Measurements from ENCODE around the gene MSANTD2.

Gene MSANTD2

DNA sequence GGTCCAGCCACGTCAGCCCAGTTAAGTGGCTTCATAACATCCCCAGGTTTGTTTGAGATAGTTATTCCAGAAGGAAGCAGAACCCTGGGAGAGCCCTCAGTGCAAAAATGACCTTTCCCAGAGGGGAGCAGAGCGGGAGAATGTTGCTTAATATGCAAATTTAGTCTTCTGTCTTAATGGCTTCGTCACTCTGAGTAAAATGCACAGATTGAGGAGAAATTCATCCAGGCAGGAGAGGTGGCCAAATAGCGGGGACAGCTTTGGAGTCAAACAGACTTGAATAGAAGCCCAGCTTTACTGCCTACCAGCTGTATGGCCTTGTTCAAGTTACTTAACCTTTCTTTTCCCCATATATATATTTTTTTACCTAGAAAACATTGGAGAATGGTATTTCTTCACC, 72.7 kb downstream of the MSANTD2 start:
- DNase-seq (ENCODE audit: extremely low spot score) = no peak
- ChIA-PET CTCF (no interaction called here), POLR2A (interaction anchor here (1.6 kb wide), 1 partner anchor 149 kb away, joined by 3 read pairs; no protein-coding TSS in a partner anchor)
- TF ChIP-seq FOXK2 (IDR thresholded peaks at IDR 0.05) (no peak), L3MBTL2 (conservative IDR thresholded peaks at IDR 0.05) (no peak), CTBP1 (IDR thresholded peaks at IDR 0.05; ENCODE audit: borderline replicate concordance) (no peak), ELF4 (IDR thresholded peaks at IDR 0.05) (no peak), TARDBP (IDR thresholded peaks at IDR 0.05) (no peak), FOXM1 (IDR thresholded peaks at IDR 0.05; ENCODE audit: borderline replicate concordance) (no peak), ARNT (IDR thresholded peaks at IDR 0.05) (no peak), ZNF384 (IDR thresholded peaks at IDR 0.05) (no peak), HDGF (IDR thresholded peaks at IDR 0.05; ENCODE audit: borderline replicate concordance) (no peak), BHLHE40 (IDR thresholded peaks at IDR 0.05; ENCODE audit: borderline replicate concordance) (no peak), NFRKB (IDR thresholded peaks at IDR 0.05) (no peak), SUZ12 (IDR thresholded peaks at IDR 0.05) (no peak), SP1 (IDR thresholded peaks at IDR 0.05) (no peak), LEF1 (IDR thresholded peaks at IDR 0.05; ENCODE audit: borderline replicate concordance) (no peak), FOXA1 (IDR thresholded peaks at IDR 0.05) (no peak)
- TF ChIP-seq, protein P1, sequence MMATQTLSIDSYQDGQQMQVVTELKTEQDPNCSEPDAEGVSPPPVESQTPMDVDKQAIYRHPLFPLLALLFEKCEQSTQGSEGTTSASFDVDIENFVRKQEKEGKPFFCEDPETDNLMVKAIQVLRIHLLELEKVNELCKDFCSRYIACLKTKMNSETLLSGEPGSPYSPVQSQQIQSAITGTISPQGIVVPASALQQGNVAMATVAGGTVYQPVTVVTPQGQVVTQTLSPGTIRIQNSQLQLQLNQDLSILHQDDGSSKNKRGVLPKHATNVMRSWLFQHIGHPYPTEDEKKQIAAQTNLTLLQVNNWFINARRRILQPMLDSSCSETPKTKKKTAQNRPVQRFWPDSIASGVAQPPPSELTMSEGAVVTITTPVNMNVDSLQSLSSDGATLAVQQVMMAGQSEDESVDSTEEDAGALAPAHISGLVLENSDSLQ (IDR thresholded peaks at IDR 0.05) = no peak

DNA sequence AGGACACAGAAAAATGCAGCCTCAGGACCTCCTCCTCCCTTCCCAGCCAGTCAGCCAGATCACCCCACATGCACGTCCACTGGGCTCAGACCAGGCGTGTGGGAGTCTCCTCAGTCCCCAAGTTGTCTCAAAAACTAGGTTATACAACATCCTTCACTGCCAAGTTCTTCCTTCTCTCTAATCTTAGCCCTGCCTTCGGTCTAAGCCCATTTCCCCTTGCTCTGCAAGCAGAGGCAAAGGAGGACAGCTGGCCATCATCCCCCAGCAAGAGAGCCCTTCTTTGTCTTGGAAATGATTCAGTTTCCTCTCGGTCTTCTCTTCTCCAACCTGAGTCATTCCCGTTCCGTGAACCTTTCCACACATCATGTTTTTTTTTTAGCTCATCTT, 74.5 kb downstream of the MSANTD2 start:
- no peak for TF ChIP-seq L3MBTL2 (conservative IDR thresholded peaks at IDR 0.05)
- TF ChIP-seq LEF1 (IDR thresholded peaks at IDR 0.05; ENCODE audit: borderline replicate concordance) = no peak
- no peak for TF ChIP-seq TARDBP (IDR thresholded peaks at IDR 0.05)
- no peak for TF ChIP-seq HDGF (IDR thresholded peaks at IDR 0.05; ENCODE audit: borderline replicate concordance)
- no peak for TF ChIP-seq ARNT (IDR thresholded peaks at IDR 0.05)
- no peak for TF ChIP-seq CTBP1 (IDR thresholded peaks at IDR 0.05; ENCODE audit: borderline replicate concordance)
- no peak for TF ChIP-seq NFRKB (IDR thresholded peaks at IDR 0.05)
- TF ChIP-seq ZNF384 (IDR thresholded peaks at IDR 0.05) = no peak
- no peak for TF ChIP-seq FOXA1 (IDR thresholded peaks at IDR 0.05)
- no peak for TF ChIP-seq FOXK2 (IDR thresholded peaks at IDR 0.05)
- TF ChIP-seq, protein P1 (IDR thresholded peaks at IDR 0.05) = no peak
- no peak for TF ChIP-seq BHLHE40 (IDR thresholded peaks at IDR 0.05; ENCODE audit: borderline replicate concordance)
- no peak for TF ChIP-seq FOXM1 (IDR thresholded peaks at IDR 0.05; ENCODE audit: borderline replicate concordance)
- no peak for TF ChIP-seq ELF4 (IDR thresholded peaks at IDR 0.05)
- no peak for TF ChIP-seq SP1 (IDR thresholded peaks at IDR 0.05)
- TF ChIP-seq SUZ12 (IDR thresholded peaks at IDR 0.05) = no peak
- CTCF ChIA-PET = no interaction called here
- POLR2A ChIA-PET = no interaction called here
- no peak for DNase-seq (ENCODE audit: extremely low spot score)

DNA sequence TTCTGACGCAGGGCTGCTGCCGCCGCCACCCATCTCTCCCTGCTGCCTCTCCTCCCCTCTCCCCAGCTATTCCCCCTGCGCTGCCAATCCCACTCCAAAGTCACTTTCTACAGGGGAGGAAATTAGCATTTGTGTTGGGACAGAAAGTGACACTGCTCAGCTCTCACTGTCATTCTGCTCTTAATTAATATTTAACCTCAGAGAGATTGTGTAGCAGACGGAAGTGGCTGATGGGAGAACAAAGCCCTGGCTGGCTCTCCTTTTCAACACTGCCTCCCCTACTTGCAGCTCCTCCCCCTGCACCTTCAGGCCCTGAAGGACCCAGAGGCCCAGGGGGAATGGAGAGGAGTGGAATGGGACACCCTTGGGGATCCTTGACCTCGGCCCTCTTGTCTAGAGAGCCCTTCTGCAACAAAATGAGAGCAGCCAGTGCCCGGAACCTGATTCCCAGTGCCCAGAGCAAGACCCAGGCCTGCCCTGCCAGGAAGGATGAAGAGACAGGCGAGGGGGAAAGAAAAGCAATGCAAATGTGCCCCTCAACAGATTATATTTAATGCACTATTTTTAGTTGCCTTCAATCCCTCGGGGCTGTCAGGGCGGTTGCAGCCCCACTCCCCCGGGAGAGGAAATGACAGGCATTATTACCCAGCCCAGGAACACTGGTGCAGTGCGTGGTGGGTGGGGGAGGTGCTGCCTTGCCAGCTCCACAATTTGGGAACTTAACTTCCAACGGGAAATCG, 75.1 kb downstream of the MSANTD2 start:
- ChIA-PET CTCF (interaction anchor here (1.1 kb wide), 1 partner anchor 16 kb away, joined by 3 read pairs; no protein-coding TSS in a partner anchor), POLR2A (no interaction called here)
- no peak for DNase-seq (ENCODE audit: extremely low spot score)
- TF ChIP-seq ARNT (IDR thresholded peaks at IDR 0.05) = no peak
- no peak for TF ChIP-seq SP1 (IDR thresholded peaks at IDR 0.05)
- no peak for TF ChIP-seq CTBP1 (IDR thresholded peaks at IDR 0.05; ENCODE audit: borderline replicate concordance)
- no peak for TF ChIP-seq HDGF (IDR thresholded peaks at IDR 0.05; ENCODE audit: borderline replicate concordance)
- no peak for TF ChIP-seq BHLHE40 (IDR thresholded peaks at IDR 0.05; ENCODE audit: borderline replicate concordance)
- TF ChIP-seq, protein P1 (IDR thresholded peaks at IDR 0.05) = no peak
- TF ChIP-seq LEF1 (IDR thresholded peaks at IDR 0.05; ENCODE audit: borderline replicate concordance) = no peak
- no peak for TF ChIP-seq NFRKB (IDR thresholded peaks at IDR 0.05)
- no peak for TF ChIP-seq FOXK2 (IDR thresholded peaks at IDR 0.05)
- TF ChIP-seq ZNF384 (IDR thresholded peaks at IDR 0.05) = no peak
- TF ChIP-seq L3MBTL2 (conservative IDR thresholded peaks at IDR 0.05) = no peak

DNA sequence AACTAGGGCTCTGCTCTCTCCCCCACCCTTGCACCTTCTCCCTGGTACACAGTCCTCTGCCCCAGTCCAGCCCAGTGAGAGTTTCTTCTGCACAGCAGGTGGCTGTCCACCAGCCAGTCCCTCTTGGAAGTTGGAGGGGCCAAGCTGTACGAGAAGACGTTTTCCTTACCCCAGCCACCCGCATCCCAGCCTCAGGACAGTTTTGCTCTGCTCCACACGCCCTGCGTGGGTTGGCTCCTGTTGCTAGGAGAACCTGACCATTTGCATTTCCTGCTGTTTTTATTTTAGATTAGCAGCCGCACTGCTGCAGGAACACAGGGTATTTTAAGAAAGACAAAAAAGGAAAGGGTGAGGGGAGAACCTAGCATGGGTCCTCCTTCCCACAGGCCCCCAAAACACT, 78.0 kb downstream of the MSANTD2 start:
- ChIA-PET CTCF (no interaction called here), POLR2A (no interaction called here)
- DNase-seq (ENCODE audit: extremely low spot score) = no peak
- no peak for TF ChIP-seq SUZ12 (IDR thresholded peaks at IDR 0.05)
- TF ChIP-seq, protein P1 (IDR thresholded peaks at IDR 0.05) = no peak
- TF ChIP-seq NFRKB (IDR thresholded peaks at IDR 0.05) = no peak
- TF ChIP-seq ZNF384 (IDR thresholded peaks at IDR 0.05) = no peak
- no peak for TF ChIP-seq HDGF (IDR thresholded peaks at IDR 0.05; ENCODE audit: borderline replicate concordance)

DNA sequence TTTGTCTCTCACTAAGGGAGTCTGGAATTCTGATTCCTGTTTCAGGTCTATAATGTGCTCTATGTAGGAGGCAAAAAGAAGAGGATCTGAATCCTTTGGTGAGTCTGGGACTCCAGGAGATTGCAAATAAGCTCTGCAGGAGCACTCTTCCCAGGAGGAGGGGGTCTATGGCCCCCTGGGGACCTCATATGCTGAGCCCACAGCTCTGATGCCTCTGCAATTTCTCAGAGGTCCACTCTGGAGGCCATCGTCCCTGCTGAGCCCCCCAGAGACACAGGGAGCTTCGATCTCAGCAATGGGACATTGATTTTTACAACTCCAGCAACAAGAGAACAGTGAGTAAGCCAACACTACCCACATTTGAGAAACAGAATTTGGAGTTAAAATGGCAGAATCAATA, 80.7 kb downstream of the MSANTD2 start:
- TF ChIP-seq NFRKB (IDR thresholded peaks at IDR 0.05) (no peak), ELF4 (IDR thresholded peaks at IDR 0.05) (no peak), ARNT (IDR thresholded peaks at IDR 0.05) (no peak), SUZ12 (IDR thresholded peaks at IDR 0.05) (no peak), FOXK2 (IDR thresholded peaks at IDR 0.05) (no peak)
- TF ChIP-seq, protein P1 (IDR thresholded peaks at IDR 0.05) = no peak
- POLR2A ChIA-PET = interaction anchor here (0.6 kb wide), 1 partner anchor 20 kb away, joined by 3 read pairs; the partner anchor contains the start of gene NRGN
- CTCF ChIA-PET = interaction anchor here (0.6 kb wide), 1 partner anchor 56 kb away, joined by 3 read pairs; no protein-coding TSS in a partner anchor
- no peak for DNase-seq (ENCODE audit: extremely low spot score)
